HG03457 (cell line): Measurements from ENCODE around the gene IL20.

Source experiments
- ATAC-seq: cut with Tn5 transposase; IDR thresholded peaks from one replicate; pipeline ENCODE4 v1.9.1; 2021; ENCODE audit warnings: moderate number of reproducible peaks; ENCODE audit not compliant: unreplicated experiment

IL20 gene

DNA sequence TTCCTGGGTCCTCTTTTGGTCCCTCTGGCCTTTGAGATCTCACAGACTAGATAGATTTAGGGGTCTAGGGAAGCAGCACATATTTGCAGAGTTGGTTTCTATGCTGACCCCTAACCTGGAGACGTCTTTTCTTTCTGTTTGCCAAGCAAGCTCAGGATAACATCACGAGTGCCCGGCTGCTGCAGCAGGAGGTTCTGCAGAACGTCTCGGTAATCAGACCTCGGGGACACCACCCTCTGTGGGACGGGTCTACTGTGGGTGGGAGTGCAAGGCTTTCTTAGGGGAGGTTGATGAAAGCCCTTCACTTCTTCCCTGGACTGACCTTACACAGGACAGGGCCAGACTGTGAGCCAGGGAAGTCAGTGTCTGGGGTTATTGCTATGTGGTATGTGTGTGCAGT is 34.7 kb downstream of the IL20 start:
- ATAC-seq = no peak

DNA sequence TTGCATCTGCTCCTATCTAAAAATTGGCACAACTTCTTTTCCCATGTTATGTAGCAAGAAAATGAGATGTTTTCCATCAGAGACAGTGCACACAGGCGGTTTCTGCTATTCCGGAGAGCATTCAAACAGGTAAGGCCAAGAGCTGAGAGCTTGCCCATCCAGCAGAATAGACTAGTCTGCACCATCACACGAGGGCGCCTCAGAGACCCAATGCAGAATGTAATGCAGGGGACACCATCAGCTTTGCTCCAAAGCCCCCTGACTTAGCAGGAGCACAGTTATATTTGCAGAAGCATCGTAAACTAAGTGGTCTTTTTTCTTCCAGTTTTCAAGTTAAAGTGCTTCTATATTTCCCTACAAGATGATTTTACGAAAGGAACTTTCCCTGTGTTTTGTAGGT is 36.5 kb downstream of the IL20 start:
- ATAC-seq = no peak

DNA sequence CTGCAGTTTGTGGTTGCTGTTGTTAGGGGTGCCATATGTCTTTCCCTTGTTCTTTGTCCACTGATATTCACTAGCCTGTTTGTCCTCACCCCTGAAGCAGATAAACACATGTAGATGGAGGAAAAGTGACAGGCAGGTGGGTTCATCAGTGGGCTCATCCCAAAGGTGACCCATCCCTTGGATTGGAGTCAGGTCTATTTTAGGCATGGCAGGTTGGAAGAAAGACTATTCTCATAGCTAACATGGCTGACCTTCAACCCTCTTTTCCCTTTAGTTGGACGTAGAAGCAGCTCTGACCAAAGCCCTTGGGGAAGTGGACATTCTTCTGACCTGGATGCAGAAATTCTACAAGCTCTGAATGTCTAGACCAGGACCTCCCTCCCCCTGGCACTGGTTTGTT is 37.3 kb downstream of the IL20 start:
- no peak for ATAC-seq

GRCh38 chr1:206903687-206904086 is 38.3 kb downstream of the IL20 start:
- ATAC-seq = no peak

- ATAC-seq = no peak
These were observed 39.2 kb downstream of the IL20 start for GRCh38 chr1:206904423-206905142.

- no peak for ATAC-seq
These were observed 40.1 kb downstream of the IL20 start for GRCh38 chr1:206905295-206906164.

- ATAC-seq = no peak
These were observed 42.0 kb downstream of the IL20 start for GRCh38 chr1:206907304-206907991.

GRCh38 chr1:206908038-206908437 is 42.6 kb downstream of the IL20 start:
- ATAC-seq = no peak

DNA sequence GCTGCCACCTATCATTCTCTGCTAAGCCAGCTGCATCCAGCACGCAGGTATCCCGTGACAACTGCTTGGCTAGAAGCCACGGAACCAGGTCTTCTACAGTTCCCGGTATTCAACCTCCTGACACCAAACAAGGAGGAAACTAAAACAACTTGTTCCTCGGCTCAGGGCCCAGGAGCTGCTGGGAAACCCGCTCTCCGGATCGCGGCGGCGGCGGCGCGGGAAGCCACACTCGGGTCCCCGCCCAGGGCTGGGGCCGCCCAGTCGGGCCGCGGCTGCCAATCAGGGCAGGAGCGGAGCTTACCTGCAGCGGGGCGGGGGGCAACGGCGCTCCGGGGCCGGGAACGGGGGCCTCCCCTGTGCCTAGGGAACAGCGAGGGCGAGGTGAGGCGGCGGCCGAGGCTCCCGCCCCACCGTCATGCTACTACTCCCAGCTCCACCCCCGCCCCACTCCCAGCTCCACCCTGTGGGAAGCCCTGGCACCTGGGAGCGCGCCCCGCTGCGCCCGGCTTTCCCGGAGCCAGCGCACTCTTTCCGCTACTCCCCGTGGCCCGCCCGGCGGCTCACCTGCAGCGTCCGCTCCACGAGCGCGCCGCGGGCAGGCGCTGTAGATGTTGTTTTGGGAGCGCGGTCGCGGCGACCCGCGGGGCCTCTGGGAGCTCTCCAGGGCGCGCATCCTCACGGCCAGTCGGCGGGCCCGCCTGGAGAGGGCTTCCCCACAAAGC is 43.9 kb downstream of the IL20 start:
- no peak for ATAC-seq

DNA sequence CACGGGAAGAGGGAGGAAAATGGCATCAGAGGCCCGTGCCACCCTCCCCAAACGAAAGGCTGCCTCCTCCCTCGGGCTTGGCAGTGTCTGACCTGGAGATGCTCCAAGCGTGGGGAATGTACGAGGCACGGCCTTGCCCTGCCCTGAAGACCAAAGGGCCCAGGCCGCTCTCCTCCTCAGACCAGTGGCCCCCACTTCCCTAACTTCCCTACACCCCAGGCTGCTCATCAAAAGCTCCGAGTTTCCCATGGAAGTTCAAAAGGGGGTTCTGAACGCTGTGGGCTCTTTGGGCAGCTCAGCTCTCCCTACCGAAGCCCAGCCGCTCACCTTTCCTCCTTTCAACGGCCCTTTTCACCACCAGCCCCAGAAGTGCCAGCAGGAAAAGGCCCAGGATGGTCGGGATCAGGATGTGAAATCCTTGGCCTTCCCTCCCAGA is 44.5 kb downstream of the IL20 start:
- no peak for ATAC-seq

DNA sequence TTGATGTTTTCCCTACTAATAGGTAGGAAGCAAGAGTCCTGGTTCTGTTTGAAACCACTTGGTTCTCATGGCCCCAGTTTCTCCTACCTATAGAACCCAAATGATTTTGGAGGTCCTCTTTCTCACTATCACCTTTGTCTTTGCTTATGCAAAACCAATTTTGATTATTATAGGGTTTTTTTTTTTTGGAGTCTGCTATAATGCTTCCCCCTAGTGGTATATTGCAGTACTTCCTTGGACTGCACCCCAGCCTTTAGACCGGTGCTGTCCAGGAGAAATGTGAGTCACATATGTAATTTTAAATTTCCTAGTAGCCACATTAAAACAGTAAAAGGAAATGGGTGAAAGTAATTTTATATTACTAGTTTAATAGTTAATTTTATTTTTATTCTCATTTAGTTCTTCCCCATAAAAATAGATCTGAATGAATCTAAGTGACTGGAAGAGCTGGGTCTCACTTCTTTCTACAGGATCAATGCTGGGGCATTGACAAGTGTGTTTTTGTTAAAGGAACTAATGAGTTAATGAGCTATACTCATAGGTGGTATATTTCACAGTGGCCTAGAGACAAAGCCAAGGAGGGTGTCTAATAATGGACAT is 45.7 kb downstream of the IL20 start:
- ATAC-seq = no peak

DNA sequence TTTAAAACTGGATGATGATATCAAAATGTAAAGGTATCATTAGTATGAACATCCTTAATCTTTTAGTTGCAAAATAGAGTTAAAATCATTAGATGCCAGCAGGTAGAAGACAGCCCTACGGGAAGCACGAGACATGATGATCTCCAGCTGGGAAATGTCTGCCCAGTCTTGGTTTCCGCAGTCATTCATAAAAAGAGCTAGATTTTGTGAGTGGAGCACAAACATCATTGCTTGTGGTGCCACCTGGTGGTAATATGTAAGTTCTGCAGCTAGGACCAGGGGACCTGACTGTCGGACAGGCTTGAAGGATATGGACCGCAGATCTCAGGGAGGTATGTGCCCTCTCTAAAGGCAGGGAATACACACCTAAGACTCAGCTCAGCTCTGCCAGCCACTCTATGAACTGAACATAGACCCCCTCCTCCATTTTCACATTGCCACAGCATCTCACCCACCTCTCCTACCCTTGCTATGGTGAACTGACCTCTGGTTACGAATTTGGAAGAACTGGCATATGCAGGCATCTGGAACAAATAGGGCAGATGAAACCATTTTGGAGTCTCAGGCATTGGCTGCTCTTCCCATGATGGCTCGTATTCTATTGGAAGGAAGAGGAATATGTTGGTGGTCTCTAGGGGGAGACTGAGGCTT is 47.1 kb downstream of the IL20 start:
- ATAC-seq = peak; percentile 60

DNA sequence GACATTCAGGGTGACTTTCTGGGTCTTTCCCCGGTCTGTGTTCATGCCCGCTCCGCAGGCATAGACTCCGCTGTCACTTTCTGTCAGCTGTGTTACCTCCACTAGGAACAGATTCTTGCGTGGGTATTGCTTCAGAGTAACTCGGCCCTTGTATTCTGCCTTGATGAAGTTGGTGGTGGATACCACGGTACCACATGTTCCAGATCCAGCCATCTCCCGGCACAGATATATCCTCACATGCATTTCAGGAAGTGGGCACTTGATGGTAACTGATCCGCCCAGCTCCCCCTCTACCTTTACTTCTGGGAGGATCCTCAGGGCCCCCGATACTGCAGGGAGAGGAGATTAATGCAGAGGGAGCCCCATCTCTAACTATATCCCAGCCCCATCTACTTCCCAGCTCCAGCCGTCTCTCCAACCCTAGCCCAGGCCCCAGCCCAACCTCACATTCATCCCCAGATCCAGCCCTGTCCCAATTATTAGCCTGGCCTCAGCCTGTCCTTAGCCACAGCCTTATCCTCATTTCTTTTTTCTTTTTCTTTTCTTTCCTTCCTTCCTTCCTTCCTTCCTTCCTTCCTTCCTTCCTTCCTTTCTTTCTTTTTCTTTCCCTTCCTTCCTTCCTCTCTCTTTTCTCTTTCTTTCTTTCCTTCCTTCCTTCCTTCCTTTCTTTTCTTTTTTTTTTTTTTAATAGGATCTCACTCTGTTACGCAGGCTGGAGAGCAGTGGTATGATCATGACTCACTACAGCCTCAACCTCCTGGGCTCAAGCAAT is 48.5 kb downstream of the IL20 start:
- ATAC-seq = no peak

DNA sequence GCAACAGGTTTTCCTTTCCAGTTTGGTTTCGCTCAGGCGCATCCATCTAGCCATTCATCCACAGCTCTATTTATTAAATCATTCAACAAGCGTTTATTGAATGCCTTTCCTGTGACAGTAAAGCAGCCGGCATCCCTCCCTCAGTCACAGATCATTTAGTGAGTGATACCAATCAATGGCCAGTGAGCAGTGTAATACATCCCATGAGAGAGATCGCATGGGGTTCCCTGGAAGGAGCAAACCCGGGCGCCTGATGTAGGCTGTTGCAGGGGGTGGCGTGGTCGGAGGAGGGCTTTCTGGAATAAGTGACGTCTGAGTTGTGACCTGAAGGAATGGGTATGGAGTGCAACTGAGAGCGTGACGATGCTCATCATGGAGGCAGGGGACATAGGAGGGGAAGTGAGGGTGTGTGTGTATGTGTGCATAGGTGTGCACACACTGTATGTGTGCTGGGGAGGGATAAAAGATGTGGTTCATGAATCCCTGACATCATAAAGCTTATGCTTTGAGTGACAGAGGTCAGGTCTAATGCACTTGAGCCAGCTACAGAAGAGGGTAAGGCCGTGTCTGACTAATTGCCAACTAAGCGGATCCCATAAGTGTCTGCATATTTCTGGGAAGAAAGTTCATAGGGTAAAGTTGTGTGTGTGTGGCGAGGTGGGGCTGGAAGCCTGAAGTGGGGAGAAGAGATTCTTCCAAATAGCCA is 49.8 kb downstream of the IL20 start:
- no peak for ATAC-seq

DNA sequence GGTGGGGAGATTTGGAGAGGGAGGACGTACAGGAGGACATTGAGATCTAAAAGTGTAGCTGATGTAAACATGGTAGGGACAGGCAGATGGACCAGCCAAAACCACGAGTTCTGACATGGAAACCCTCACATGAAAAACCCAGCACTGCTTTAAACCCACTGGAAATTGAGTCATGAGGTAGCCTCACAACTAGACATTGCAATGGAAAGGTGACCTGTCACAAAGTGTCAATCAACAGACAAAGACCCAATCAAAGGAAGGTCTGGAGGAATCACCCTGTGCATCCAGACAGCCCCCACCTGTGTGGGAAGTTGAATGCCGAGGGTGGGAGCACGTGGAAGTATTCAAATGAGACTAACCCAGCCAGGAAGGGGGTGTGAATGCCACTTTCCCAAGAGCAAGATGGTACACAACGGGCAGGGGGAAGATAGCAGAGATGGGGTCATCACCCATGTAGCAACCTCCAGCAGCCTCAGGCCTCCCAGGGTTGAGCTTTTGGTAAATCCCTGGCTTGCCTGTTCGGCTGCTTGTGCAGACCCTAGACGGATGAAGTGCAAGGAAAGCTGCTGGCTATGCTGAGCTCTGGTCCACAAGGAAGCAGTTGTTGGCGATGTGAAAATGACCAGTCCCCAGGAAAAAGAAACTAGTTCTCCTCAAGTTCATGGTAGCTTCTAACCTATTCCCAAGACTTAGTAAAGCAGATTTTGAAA is 50.7 kb downstream of the IL20 start:
- ATAC-seq = no peak

DNA sequence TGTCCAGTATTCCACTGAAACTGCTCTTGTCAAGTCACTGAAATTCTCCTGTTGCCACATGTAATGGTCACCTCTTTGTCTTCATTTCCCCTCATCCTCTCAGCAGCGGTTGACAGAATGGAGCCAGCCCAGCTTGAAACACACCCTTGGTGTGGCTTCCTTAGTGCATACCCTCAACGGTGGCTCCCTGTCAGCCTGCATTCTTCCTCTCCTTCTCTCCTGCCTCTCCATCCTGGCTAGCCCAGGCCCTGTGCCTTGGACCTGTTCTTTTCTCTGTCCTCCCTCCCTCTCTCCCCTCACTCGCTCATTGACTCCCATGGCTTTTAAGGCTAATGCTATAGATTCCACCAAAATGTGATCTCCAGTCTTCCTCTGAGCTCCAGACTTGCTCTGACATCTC is 52.7 kb downstream of the IL20 start:
- no peak for ATAC-seq
